HUDEP-2 (cell line): ENCODE results near the gene RAD17.
A peak's percentile ranks its signal among the peaks of the same experiment; 100 is the strongest.
"Not testable (repeated sequence)": the region's sequence is repeated elsewhere in the genome, so short reads cannot be mapped to it uniquely, and the experiment has no call there.

ENCODE experiments used
- DNase-seq, 76 experiments: peaks; one replicate each; lab custom pipeline; 2025; ENCODE audit not compliant: unreplicated experiment in 76 of 76; lab: John Stamatoyannopoulos, UW

Gene RAD17

GRCh38 chr5:69374911-69375446 lies 5.4 kb downstream of the RAD17 start:
- DNase-seq = no peak

- no peak for DNase-seq
Observed at GRCh38 chr5:69378376-69378775, 8.8 kb downstream of the RAD17 start.

GRCh38 chr5:69404659-69405330 lies 35.2 kb downstream of the RAD17 start:
- peak in 38 of 76 experiments; percentile 5 to 70 (median 22) for DNase-seq

- peak in 72 of 76 experiments; percentile 3 to 82 (median 61) for DNase-seq
Observed at GRCh38 chr5:69414885-69415583, 45.4 kb downstream of the RAD17 start, which contains the start of gene MARVELD2. TSS of gene MARVELD2 (plus strand) at chr5:69415116. CDS start at chr5:69419386, 4,270 bp downstream.

GRCh38 chr5:69415584-69415958 lies 46.0 kb downstream of the RAD17 start:
- no peak for DNase-seq

GRCh38 chr5:69416180-69416579 lies 46.6 kb downstream of the RAD17 start:
- no peak for DNase-seq

- DNase-seq = no peak
Observed at GRCh38 chr5:69416699-69417098, 47.1 kb downstream of the RAD17 start.

- DNase-seq = no peak
Observed at GRCh38 chr5:69418554-69418953, 48.9 kb downstream of the RAD17 start.

GRCh38 chr5:69431424-69432303 lies 62.0 kb downstream of the RAD17 start:
- DNase-seq = no peak

GRCh38 chr5:69432412-69433206 lies 63.0 kb downstream of the RAD17 start:
- no peak for DNase-seq

GRCh38 chr5:69435276-69435884 lies 65.8 kb downstream of the RAD17 start:
- not testable (repeated sequence) for DNase-seq

GRCh38 chr5:69444127-69444754 lies 74.6 kb downstream of the RAD17 start:
- DNase-seq = no peak

GRCh38 chr5:69449511-69449910 lies 79.9 kb downstream of the RAD17 start:
- peak in 1 of 76 experiments; percentile 4 for DNase-seq

- DNase-seq = no peak
Observed at GRCh38 chr5:69450116-69450515, 80.5 kb downstream of the RAD17 start.

GRCh38 chr5:69450527-69450926 lies 80.9 kb downstream of the RAD17 start:
- not testable (repeated sequence) for DNase-seq

GRCh38 chr5:69451941-69452647 lies 82.5 kb downstream of the RAD17 start:
- no peak for DNase-seq

- not testable (repeated sequence) for DNase-seq
Observed at GRCh38 chr5:69453487-69453886, 83.9 kb downstream of the RAD17 start.

- DNase-seq = no peak
Observed at GRCh38 chr5:69454460-69455249, 85.0 kb downstream of the RAD17 start.
